BJ (cell line): ENCODE data around the gene SMIM11. TPM values are rescaled to one million over a fixed set of nuclear protein-coding genes. Genes with fewer than 3 reads are reported as not detected.

ENCODE experiments used
- CTCF ChIA-PET: fragments of 350-600 bp; formaldehyde crosslinking; extraction: SDS; loops from one replicate; lab custom pipeline; 2021; ENCODE audit warnings: antibody characterized with exemption, inconsistent platforms; lab: Yijun Ruan, JAX
- POLR2A ChIA-PET: fragments of 300-600 bp; sonication (Branson Sonifier 250); formaldehyde crosslinking; extraction: SDS; loops from one replicate; lab custom pipeline; 2021; ENCODE audit warnings: antibody characterized with exemption; lab: Charles Lee
- DNase-seq: peaks from one replicate; pipeline ENCODE4 v3.0.0-alpha.2; 2011; ENCODE audit warnings: low read depth
- H3K27me3 ChIP-seq: 2 replicates; pipeline ENCODE4 v1.6.0; 2011; ENCODE audit warnings: low read length; ENCODE audit not compliant: control insufficient read depth, insufficient read depth
- H3K36me3 ChIP-seq: 2 replicates; pipeline ENCODE4 v1.5.1; 2011; ENCODE audit warnings: low read length; ENCODE audit not compliant: control insufficient read depth, insufficient read depth
- H3K4me3 ChIP-seq: 2 replicates; pipeline ENCODE4 v1.5.1; 2011; ENCODE audit warnings: low read depth, mild to moderate bottlenecking, control low read depth, low read length
- CTCF ChIP-seq: IDR thresholded peaks from 2 replicates; pipeline ENCODE4 v1.5.1; 2011; ENCODE audit warnings: low read depth, mild to moderate bottlenecking, control low read depth, inconsistent platforms, low read length, moderate library complexity; ENCODE audit not compliant: insufficient read depth
- polyA plus RNA-seq: library from polyadenylated mRNA; depleted of rRNA; stranded (reverse); fragments of >200 nt; gene quantifications from 2 replicates; pipeline ENCODE4 v1.2.3, GENCODE V29; 2011

SMIM11 gene
- polyA plus RNA-seq, 1 experiment, result 10.5 TPM

- H3K27me3 ChIP-seq, result no peaks in the 10 kb centered on the region
- no peaks in the 10 kb centered on the region for H3K36me3 ChIP-seq
- CTCF ChIA-PET, result interaction anchor here (1.0 kb wide), 1 partner anchor 8 kb away, joined by 3 read pairs; no protein-coding TSS in a partner anchor
- POLR2A ChIA-PET, result no interaction called here
- TF ChIP-seq CTCF, result no peak
- no peak overlapping the region for H3K4me3 ChIP-seq
- no peak for DNase-seq
Measured at GRCh38 chr21:34340061-34340460, 35.2 kb upstream of the SMIM11 start.

GRCh38 chr21:34342476-34342875 lies 32.8 kb upstream of the SMIM11 start:
- POLR2A ChIA-PET, result no interaction called here
- Histone ChIP-seq H3K4me3 (no peak overlapping the region), H3K36me3 (no peaks in the 10 kb centered on the region), H3K27me3 (peaks cover 1% of the 10 kb centered on the region; the same call in 1 of the 2 replicates)
- CTCF ChIA-PET, result interaction anchor here (0.6 to 16.1 kb wide), 2 partner anchors 419 to 473 kb away, joined by 3 to 278 read pairs; no protein-coding TSS in a partner anchor
- TF ChIP-seq CTCF, result no peak
- no peak for DNase-seq

- Histone ChIP-seq H3K27me3 (peaks cover 1% of the 10 kb centered on the region; the same call in 1 of the 2 replicates), H3K4me3 (no peak overlapping the region), H3K36me3 (no peaks in the 10 kb centered on the region)
- ChIA-PET POLR2A (no interaction called here), CTCF (interaction anchor here (1.4 to 16.1 kb wide), 2 partner anchors 9 to 420 kb away, joined by 3 to 278 read pairs; no protein-coding TSS in a partner anchor)
- no peak for TF ChIP-seq CTCF
- no peak for DNase-seq
Measured at GRCh38 chr21:34343347-34343746, 32.0 kb upstream of the SMIM11 start.

- CTCF ChIA-PET, result interaction anchor here (1.0 to 16.1 kb wide), 3 partner anchors 10 to 661 kb away, joined by 3 to 278 read pairs (median 3); no protein-coding TSS in a partner anchor
- Histone ChIP-seq H3K36me3 (no peaks in the 10 kb centered on the region), H3K4me3 (no peak overlapping the region), H3K27me3 (peaks cover 1% of the 10 kb centered on the region; the same call in 1 of the 2 replicates)
- TF ChIP-seq CTCF, result no peak
- POLR2A ChIA-PET, result no interaction called here
- DNase-seq, result no peak
Measured at GRCh38 chr21:34343838-34344381, 31.4 kb upstream of the SMIM11 start.

- ChIA-PET CTCF (interaction anchor here (0.6 to 16.1 kb wide), 4 partner anchors 10 to 801 kb away, joined by 3 to 278 read pairs (median 4); no protein-coding TSS in a partner anchor), POLR2A (no interaction called here)
- TF ChIP-seq CTCF, result no peak
- Histone ChIP-seq H3K27me3 (peaks cover 1% of the 10 kb centered on the region), H3K36me3 (no peaks in the 10 kb centered on the region), H3K4me3 (no peak overlapping the region)
- DNase-seq, result no peak
Measured at GRCh38 chr21:34344584-34344983, 30.7 kb upstream of the SMIM11 start.
